GM12864 (cell line): ENCODE data around the gene TPT1.
"Not testable (repeated sequence)": the region's sequence is repeated elsewhere in the genome, so short reads cannot be mapped to it uniquely, and the experiment has no call there.

Experiments
- DNase-seq: peaks from one replicate; pipeline ENCODE4 v3.0.0-alpha.2; 2011; ENCODE audit warnings: low read depth
- H3K4me3 ChIP-seq: 2 replicates; pipeline ENCODE4 v1.5.1; 2011; ENCODE audit warnings: mild to moderate bottlenecking, low read depth, low read length, control low read depth
- CTCF ChIP-seq: IDR thresholded peaks from 2 replicates; pipeline ENCODE4 v1.5.1; 2011; ENCODE audit warnings: low read depth, mild to moderate bottlenecking, moderate library complexity, low read length, control low read depth, inconsistent platforms; ENCODE audit errors: missing control alignments

Gene TPT1

GRCh38 chr13:45362939-45363338 is 22.0 kb upstream of the TPT1 start:
- H3K4me3 ChIP-seq: no peak overlapping the region
- DNase-seq: no peak
- peak; percentile 31 for TF ChIP-seq CTCF

- no peak for DNase-seq
- no peak overlapping the region for H3K4me3 ChIP-seq
- TF ChIP-seq CTCF: no peak
Observed at GRCh38 chr13:45361596-45362206, 20.7 kb upstream of the TPT1 start.

GRCh38 chr13:45356966-45357672 is 16.1 kb upstream of the TPT1 start:
- no peak for TF ChIP-seq CTCF
- DNase-seq: no peak
- H3K4me3 ChIP-seq: no peak overlapping the region

- no peak for DNase-seq
- H3K4me3 ChIP-seq: no peak overlapping the region
- no peak for TF ChIP-seq CTCF
Observed at GRCh38 chr13:45353895-45354294, 12.9 kb upstream of the TPT1 start.

- no peak overlapping the region for H3K4me3 ChIP-seq
- DNase-seq: no peak
Observed at GRCh38 chr13:45352031-45352430, 11.0 kb upstream of the TPT1 start.

GRCh38 chr13:45350152-45350551 is 9.2 kb upstream of the TPT1 start:
- H3K4me3 ChIP-seq: no peak overlapping the region
- no peak for TF ChIP-seq CTCF
- no peak for DNase-seq

More at GRCh38 chr13:45352031-45352430, 11.0 kb upstream of the TPT1 start:
- no peak for TF ChIP-seq CTCF

- no peak for TF ChIP-seq CTCF
- no peak overlapping the region for H3K4me3 ChIP-seq
- DNase-seq: no peak
Observed at GRCh38 chr13:45349438-45349837, 8.5 kb upstream of the TPT1 start.

- not testable (repeated sequence) for H3K4me3 ChIP-seq, DNase-seq
Observed at GRCh38 chr13:45344064-45344463, 3.1 kb upstream of the TPT1 start.

- not testable (repeated sequence) for DNase-seq, H3K4me3 ChIP-seq
Observed at GRCh38 chr13:45343102-45343501, 2.1 kb upstream of the TPT1 start.

GRCh38 chr13:45342668-45343067 is 1.7 kb upstream of the TPT1 start:
- H3K4me3 ChIP-seq, DNase-seq: not testable (repeated sequence)
